HCEC 1CT (cell line): ENCODE data around the gene OR1F1.
"Not testable (repeated sequence)": the region's sequence is repeated elsewhere in the genome, so short reads cannot be mapped to it uniquely, and the experiment has no call there.

Experiments
- DNase-seq: peaks from one replicate; pipeline ENCODE4 v3.0.0-alpha.2; 2017

OR1F1 gene

DNA sequence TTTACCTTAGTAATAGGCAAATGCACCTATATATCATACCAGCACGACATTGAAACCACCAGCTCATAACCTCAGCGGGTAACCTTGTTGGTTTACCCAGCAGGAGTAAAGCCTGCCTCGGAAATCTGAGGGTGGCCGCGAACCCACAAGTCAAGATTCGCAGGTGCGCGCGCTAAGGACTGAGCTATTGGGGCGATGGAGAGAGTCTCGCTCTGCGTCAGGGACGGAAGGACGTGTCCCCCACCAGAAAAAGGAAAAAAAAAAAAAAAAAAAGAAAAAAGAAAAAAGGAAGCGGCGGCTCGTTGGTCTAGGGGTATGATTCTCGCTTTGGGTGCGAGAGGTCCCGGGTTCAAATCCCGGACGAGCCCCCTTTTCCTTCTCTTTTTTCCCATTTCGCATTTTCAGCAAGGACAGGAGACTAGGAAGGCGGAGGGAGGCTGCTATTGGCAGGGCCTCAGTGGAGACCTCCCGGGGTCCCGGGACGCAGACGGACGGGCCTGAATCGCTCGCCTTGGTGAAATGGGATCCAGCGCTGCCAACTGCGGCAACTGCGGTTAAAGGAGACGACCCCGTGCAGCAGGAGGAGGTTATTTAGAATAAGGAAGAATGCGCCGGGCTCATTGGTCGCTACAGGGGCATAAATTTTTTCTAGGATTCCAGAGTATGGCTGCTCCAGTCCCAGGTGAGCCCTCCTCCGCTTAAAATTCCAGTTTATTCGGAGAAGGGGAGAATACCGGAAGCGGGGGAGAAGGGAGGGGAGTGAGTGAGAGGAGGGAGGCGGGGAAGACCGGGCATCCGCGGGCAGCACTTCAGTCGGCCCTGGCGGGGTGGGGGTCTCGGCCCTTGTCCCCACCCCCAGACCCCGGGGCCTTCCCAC, at the start of gene OR1F1:
TSS of gene OR1F1 (plus strand) at position 407 of the 877 bp plus-strand sequence.
- DNase-seq, result peak; percentile 76

DNA sequence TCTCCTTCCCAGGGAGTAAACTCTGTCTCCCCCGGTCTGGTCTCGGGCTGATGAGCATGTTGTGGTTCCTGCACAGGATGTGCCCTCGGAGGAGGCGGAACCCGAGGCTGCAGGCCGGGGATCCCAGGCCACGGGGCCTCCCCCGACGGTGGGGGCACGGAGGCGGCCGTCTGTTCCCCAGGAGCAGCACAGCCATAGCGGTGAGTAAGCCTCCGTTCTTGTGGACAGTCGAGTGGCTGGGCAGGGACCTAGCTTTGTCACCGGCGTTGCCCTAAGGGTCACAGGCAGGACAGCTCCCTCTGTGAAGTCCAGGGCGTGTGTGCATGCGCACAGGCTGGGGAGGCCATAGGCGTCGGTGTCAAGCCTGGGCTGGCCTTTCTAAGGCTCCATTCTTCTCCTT, 49.7 kb upstream of the OR1F1 start:
- DNase-seq, result no peak

DNA sequence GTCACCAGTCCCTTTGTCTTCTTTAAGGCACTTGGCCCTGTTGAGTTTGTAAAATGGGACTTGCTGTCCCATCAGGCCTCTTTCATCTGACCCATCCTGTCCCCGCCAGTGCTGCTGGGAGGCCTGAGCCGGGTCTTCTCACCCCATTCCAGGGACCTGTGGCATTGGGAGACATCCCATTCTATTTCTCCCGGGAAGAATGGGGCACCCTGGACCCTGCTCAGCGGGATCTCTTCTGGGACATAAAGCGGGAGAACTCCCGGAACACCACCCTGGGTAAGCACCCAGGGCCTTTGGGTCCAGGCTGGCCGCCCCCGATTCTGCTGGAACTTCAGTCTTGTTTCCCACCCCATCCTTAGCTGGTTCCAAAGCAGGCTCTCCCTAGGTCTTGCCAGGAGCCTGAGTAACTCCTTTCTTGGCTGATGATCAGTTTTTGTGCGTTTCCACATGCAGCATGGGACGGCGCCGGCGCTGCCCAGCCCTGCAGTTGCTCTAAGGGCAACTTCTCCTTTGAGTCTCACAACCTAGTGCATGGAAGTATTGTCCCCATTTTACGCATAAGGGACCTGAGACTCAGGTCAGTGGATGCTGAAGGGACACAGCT, 49.1 kb upstream of the OR1F1 start:
- no peak for DNase-seq

DNA sequence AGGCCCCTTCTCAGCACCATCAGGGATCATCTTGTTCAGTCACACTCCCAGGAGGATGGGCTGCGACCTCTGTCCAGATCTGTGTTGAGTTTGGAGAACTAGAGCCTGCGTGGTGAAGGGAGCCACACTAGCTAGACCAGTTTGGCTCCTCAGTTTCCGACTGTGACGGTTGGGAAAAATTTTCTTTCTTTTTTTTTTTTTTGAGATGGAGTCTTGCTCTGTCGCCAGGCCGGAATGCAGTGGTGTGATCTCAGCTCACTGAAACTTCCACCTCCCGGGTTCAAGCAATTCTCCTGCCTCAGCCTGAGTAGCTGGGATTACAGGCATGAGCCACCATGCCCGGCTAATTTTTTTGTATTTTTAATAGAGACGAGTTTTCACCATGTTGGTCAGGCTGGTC, 48.4 kb upstream of the OR1F1 start:
- DNase-seq, result not testable (repeated sequence)

DNA sequence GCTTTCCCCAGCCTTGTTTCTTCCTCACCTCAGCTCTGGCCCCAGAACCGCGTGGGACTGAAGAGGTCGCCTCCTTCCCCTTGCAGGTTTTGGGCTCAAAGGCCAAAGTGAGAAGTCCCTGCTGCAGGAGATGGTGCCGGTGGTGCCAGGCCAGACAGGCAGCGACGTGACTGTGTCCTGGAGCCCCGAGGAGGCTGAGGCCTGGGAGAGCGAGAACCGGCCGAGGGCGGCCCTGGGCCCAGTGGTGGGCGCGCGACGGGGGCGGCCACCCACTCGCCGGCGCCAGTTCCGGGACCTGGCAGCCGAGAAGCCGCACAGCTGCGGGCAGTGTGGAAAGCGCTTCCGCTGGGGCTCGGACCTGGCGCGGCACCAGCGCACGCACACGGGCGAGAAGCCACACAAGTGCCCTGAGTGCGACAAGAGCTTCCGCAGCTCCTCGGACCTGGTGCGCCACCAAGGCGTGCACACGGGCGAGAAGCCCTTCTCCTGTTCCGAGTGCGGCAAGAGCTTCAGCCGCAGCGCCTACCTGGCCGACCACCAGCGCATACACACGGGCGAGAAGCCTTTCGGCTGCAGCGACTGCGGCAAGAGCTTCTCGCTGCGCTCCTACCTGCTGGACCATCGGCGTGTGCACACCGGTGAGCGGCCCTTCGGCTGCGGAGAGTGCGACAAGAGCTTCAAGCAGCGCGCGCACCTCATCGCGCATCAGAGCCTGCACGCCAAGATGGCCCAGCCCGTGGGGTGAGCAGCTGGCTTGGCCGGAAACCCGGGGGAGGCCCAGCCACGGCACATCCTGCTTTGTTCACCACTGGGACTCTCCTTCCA, 47.2 kb upstream of the OR1F1 start:
- no peak for DNase-seq

DNA sequence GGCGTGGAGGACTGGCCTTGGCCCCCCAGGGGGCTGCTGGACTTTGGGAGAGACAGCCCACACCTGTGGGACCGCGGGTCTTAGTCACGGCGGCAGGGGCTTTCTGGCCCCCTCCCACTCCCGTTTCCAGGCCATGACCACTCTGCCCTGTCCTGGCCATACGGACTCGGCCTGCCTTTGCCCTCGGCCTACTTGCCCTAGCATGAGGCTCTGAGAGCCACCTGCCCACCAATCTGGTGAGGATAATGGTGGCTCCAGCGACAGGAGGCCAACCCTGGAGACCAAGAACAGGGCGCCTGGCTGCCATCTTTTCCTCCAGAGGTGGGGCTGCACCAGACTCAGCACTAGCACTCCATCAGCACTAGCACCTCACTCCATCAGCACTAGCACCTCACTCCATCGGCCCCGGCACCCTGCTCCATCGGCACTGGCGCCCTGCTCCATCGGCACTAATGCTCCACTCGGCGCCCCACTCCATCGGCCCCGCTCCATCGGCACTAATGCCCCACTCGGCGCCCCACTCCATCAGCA, 46.2 kb upstream of the OR1F1 start:
- no peak for DNase-seq

DNA sequence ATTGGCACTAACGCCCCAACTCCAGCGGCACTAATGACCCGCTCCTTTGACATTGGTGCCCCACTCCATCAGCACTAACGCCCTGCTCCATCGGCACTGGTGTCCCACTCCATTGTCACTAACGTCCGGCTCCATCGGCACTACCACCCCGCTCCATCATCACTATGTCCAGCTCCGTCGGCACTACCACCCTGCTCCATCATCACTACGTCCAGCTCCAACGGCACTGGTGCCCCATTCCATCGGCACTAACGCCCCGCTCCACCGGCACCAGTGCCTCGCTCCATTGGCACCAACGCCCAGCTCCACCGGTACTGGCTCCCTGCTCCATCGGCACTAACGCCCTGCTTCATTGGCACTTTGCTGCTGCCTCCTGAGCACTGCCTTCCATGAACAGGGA, 45.7 kb upstream of the OR1F1 start:
- no peak for DNase-seq

DNA sequence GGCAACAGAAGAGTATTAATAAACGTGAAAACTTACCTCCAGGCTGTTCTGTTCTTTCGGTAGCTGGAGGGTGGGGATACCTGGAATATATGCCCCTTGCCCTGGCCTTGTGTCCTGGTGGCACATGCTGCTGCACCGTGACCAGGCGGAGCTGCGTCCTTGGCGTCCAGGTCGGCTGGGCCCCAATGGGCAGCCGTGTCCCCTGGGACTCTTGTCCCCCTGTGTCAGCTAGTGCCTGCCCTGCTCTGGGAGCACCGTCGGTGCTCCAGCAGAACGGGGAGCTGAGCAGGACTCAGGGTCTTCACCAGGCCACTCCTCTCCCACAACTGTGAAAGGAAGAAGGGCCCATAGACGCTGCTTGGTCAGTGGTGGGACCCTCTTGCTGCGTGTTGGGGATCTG, 45.2 kb upstream of the OR1F1 start:
- DNase-seq, result no peak

DNA sequence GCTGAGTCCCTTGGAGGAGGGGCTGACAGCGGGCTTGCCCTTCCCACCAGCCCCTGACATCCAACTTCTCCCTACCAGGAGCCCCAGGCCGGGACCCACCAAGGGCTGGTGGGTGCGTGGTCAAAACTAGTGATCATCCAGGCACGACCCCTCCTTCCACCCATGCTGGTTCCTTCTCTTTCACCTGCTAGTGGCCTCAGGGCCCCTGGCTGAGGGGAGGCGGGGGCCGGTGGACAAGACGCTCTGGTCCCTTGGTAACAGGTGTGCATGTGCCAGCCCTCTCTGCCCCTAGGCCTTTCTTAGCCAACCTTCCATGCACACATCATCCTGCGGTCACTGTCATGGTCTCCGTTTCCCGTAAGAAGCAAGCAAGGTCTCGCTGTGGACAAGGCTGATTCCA, 44.8 kb upstream of the OR1F1 start:
- DNase-seq, result no peak

DNA sequence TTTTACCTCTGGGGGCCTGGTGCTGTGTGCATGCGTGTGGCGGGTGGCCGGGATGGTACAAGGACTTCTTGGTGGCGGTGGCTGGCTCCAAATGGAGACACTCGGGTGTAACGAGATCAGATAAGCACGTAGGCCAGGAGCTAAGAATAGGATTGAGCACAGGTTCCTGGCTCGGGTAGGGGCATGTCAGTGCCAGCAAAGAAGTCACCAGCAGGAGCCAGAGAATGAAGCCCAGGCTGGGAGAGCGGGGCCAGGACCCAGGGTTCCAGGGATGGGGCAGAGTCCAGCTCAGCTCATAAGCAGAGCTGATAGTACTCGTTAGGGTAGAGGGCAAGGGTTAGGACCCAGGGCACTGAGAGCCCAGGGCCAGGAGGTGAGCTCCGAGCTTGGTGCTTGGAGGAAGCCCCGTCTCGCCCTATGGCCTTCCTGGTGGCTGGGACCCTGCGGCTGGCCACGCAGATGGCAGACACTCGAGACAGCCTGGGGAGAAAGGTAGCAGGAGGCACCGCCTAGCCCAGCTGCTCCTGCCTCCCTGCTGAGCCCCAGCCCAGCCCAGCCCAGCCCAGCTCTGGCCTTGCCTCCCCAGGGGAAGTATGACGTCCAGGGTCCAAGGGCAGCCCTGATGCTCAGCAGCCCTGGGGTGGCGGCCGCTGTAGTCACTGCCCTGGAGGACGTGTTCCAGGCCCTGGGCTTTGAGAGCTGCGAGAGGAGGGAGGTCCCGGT, 44.2 kb upstream of the OR1F1 start:
- DNase-seq, result no peak

DNA sequence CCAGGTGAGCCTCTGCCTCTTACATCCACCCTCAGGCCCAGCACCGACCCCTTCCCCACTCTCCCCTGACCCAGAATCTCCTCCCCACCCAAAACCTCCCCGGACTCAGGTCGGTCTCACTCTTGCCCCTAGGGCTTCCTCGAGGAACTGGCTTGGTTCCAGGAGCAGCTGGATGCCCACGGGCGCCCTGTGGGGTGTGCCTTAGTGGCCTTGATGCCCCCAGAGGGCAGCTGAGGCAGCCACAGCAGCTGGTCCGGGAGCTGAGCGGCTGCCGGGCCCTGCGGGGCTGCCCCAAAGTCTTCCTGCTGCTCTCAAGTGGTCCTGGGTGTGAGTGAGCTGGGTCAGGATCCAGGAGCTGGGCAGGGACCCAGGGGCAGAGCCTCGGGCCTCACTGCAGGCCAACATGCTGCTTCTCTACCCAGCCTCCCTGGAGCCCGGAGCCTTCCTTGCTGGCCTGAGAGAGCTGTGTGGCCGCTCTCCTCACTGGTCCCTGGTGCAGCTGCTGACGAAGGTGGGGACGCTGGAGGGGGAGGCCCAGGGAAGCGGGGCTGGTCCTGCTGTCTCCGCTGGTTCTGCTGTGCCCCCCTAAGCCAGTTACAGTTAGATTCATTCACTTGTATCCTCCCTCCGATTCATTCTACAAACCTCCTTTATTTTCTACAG, 43.6 kb upstream of the OR1F1 start:
- DNase-seq, result no peak

DNA sequence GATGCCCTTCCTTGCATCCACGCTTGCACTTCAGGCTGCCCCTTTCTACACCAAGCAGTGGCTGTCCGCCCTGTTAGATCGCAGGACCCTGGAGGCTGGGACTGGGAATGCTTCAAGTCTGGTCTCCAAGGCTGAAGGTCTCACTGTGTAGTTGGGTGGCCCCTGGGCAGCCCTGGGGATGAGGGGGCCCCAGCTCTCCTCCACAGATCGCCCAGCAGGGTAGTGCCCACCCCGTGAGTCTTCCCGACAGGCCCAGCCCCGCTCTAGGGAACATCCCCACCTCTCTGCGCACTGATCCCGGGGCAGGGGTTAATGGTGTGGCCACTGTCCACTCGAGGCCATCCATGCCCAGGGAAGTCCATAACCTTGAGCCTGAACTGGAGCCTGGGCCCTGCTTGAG, 42.9 kb upstream of the OR1F1 start:
- DNase-seq, result no peak

DNA sequence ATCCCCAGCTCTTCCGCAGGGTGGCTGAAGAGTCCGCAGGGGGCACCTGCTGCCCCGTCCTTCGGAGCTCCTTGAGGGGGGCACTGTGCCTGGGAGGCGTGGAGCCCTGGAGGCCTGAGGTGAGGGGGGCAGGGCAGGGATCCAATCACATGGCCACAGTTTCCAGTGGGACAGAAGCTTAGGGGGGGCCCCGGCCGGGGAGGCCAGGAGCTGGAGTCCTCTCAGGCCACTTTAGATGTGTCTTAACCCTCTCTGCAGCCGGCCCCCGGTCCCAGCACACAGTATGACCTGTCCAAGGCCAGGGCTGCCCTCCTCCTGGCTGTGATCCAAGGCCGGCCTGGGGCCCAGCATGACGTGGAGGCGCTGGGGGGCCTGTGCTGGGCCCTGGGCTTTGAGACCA, 42.3 kb upstream of the OR1F1 start:
- no peak for DNase-seq

DNA sequence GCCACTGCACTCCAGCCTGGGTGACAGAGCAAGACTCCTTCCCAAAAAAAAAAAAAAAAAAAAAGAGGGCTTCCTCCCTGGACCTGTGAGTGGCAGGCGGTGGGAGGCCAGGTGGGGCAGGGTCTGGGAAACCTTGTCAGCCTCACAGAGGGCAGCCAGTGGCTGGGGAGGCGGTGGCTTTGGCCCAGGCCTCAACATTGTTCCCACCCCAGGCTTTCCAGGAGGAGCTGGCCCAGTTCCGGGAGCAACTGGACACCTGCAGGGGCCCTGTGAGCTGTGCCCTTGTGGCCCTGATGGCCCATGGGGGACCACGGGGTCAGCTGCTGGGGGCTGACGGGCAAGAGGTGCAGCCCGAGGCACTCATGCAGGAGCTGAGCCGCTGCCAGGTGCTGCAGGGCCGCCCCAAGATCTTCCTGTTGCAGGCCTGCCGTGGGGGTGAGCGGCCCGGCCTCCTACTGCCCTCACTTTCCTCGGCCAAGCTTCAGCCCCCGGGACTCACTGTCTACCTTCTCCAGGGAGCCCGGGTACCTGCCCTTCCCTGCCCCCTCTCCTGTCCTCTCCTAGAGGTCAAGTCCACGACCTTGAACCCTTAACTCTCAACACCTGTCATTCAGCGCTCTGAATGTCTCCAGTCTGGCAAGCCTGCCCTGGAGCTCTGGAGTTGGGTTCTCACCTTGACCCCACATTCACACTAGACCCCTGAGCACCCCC, 40.8 kb upstream of the OR1F1 start:
- no peak for DNase-seq

DNA sequence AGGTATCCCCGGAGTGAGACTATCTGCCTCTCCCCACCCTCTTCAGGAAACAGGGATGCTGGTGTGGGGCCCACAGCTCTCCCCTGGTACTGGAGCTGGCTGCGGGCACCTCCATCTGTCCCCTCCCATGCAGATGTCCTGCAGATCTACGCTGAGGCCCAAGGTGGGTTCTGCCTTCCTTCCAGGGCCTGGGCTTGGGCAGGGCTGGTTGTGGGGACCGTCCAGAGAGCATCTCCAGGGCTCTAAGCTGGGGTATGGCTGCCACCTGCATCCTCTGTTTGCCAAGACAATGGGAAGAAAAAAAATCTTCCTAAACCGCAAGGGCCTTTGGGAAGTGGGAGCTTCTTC, 40.3 kb upstream of the OR1F1 start:
- DNase-seq, result no peak

DNA sequence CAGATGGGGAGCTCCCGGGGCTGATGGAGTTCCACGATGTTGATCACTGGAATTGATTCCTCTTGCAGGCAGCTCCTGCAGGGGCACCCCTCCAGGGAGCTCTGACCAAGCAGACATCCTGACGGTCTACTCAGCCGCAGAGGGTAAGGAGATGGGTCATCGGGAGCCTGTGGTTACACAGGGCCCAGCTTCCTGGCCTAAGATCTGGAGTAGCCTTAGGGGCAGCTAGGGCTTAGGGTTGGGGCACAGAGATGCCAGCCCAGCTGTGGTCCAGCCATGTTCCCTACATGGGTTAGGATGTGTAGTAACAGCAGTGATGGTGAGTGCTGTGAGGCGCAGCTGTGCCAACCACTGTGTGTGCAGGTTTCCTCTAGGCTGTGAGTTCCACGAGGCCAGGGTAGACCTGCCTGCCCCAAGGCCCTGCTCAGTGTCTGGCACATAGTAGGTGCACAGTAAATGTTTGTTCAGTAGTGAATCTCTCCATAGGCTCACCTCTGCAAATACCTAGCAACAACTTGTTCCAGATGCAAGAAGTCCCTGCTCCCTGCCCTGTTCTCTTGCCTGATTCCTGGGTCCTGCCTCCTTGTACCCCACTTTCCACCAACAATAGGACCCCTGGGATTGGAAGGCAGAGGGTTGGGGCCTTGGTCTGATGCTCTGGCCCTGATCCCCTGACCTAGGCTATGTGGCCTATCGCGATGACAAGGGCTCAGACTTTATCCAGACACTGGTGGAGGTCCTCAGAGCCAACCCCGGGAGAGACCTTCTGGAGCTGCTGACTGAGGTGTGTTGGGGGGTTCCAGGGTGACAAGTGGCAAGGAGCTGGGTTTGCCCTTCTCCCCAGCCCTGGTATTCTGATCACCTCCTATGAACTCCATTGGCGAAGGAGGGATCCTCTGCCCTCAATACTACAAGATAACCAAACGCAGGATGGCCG, 39.5 kb upstream of the OR1F1 start:
- no peak for DNase-seq

DNA sequence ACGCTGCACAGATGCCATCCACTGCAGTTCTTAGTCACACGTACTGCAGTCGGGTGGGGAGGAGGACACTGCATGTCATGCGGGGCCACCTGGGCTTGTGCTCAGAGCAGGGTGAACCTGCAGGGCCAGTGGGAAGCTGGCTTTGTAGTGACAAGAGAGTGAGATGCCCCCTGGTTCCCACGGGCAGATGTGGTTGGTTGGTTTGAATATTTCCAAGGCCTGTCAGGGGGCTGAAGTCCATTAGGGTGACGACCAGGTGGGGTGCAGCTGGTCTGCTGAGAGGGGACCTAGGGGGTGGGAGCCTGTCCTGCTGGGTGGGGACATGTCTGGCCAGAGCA, 38.8 kb upstream of the OR1F1 start:
- DNase-seq, result no peak

DNA sequence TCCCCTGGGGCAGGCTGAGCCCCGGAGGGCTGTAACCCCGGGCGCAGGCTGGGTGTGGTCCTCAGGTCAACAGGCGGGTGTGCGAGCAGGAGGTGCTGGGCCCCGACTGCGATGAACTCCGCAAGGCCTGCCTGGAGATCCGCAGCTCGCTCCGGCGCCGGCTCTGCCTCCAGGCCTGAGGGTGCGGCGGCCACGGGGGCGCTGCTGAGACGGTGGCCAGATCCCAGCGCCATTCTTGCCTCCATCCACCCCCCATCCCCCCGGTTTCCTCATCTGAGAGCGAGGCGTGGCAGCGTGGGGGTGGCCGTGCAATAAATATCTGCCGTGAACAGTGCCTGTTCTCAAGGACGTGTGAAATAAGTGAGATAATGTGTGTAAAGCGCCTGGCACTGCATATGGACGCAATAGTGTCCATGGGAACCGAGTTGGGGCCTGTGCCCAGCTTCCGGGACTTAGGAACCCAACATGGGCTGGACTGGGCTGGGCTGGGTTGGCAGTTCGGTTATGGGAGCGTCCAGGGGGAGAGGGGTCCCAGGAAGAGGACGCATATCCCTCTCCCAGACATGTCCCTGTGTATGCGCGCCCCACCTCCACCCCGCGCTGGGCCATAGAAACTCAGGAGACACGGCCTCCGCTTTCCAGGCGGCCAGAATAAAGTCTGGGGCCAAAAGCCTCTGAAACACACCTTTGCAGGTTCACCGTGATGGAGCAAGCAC, 38.2 kb upstream of the OR1F1 start:
- peak; percentile 53 for DNase-seq

DNA sequence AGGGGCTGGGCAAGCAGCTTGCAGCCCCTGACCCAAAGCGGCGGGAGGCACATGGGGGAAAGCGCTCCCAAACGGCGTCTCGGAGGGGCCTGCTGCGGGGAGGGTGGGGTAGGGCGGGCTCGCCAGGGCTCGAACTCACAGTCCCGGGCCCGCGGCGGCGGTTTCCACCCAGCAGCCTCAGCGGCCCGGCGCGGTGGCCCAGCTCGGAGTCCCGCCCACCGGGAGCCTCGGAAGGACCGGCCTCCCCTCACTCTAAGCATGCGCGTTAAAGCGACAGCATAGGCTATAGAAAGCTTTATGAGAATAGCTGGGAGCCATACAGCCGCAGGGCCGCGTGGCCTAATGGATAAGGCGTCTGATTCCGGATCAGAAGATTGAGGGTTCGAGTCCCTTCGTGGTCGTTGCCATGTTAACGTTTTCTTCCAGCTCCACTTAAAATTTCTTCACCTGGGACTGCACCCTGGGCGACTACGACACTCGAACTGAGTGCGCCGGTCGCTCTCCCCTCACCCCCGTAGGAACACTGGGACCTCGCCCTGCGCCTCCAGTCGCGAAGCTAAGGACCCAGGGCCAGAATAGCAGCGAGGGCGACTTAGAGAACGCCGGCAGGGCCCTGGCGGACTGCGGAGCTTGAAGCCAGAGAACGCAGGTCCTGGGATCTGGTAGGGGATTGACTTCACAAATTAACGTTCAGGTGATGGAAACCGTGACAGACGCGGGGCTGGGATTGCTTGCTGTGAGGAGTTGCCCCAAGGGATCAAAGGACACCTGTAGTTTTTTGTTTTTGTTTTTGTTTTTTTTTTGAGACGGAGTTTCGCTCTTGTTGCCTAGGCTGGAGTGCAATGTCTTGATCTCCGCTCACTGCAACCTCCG, 37.4 kb upstream of the OR1F1 start:
- peak; percentile 91 for DNase-seq
